Non-pigmented ciliary epithelial cell (primary cell): ENCODE data around the gene SAMD8.

Experiments
- DNase-seq: peaks from one replicate; pipeline ENCODE4 v3.0.0-alpha.2; 2010; ENCODE audit warnings: low read depth

The SAMD8 gene

DNA sequence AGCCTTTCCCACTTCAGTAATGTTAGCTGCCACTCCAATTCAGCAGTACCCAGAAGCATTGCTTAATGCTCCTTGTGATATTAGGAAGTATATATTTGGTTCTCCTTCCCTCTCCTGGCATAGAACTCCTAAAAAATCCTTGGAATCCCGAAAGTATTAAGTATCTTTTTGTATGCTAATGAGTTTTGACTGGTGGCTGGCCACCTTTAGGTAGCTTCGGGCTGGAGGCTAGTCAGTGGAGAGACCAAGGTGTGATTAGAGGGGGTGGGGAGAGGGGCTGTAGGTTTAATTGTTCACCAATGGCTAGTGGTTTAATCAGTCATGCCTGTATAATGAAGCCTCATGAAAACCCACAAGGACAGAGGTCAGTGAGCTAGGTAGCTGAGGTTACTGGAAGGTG, 112.1 kb downstream of the SAMD8 start:
- DNase-seq: no peak

DNA sequence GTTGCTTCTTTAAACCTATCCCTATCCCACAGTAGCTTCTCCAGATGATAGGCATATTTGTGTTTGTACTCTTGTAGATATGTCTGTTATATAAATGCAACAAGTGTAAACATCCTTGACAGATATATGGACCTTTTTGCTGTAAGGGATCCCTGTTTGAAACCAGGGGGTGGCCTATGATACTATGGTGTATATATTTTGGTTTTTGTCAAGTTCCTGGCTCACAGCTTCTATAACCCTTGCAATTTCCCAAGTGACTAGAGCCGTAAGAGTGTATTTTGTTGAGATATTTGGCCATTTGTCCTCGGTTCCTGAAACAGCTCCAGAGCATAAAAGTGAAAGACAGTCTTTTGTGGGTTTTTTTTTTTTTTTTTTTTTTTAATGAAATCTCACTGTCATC, 114.6 kb downstream of the SAMD8 start:
- DNase-seq: no peak

DNA sequence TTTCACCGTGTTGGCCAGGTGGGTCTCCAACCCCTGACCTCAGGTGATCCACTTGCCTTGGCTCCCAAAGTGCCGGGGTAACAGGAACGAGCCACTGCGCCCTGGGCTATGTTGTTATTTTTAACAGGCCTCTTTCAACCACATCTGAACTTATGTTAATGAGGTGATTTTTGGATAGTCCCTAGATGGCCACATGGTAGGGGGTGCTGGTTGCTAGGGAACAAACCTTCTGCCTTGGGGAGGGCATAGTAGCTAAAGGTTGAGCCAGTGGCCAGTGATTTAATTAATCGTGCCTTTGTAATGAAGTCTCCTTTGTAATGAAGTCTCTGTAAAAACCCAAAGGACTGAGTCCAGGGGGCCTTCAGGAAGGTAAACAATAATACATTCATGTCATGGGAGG, 115.2 kb downstream of the SAMD8 start:
- no peak for DNase-seq

DNA sequence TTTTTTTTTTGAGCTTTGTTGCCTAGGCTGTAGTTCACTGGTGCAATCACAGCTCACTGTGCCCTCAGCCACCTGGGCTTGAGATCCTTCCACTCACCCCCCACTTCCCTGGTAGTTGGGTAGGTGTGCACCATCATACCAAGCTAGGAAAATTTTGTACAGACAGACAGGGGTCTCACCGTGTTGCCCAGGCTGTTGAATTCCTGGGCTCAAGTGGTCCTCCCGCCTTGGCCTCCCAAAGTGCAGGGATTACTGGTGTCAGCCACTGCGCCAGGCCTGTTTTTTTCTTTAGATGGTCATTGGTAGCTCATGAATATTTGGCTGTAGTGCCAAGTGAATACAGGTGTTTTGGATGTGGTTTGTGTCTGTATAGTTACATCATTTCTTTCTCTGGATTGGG, 116.8 kb downstream of the SAMD8 start:
- no peak for DNase-seq

DNA sequence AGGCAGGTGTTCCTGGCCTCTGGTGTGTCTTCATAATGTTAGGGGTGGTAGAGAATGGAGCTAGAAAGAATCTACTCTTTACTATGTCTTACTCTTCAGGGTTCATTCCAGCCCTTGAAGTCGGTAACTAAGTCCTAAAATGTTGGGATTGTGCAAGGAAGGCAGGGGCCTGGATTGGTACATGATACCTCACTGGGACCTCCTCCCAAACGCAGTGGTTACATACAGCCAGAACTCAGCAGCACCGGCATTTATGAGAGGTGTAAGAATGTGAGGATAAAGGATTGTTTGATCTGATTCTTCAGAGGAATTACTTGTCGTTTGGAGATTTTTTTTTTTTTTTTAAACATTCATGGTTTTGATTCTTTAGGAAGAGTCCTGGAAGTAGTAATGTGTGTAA, 117.4 kb downstream of the SAMD8 start:
- DNase-seq: no peak

DNA sequence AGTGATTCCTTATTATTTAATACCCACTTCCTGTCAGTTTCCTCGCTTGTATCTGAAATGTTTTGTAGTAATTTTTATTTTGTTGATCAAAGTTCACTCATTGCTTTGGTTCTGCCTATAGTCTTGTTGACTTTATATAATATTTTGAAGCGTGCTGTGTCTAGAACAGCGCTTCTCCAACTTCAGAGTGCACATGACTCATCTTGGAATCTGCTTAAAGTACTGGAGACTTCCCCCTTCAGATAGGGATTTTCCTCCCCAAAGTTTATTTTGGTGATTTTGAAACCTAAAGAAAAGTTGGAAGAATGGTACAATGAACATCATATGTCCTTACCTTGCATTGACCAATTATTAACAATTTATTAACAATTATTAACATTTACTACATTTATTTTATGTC, 118.5 kb downstream of the SAMD8 start:
- DNase-seq: no peak

DNA sequence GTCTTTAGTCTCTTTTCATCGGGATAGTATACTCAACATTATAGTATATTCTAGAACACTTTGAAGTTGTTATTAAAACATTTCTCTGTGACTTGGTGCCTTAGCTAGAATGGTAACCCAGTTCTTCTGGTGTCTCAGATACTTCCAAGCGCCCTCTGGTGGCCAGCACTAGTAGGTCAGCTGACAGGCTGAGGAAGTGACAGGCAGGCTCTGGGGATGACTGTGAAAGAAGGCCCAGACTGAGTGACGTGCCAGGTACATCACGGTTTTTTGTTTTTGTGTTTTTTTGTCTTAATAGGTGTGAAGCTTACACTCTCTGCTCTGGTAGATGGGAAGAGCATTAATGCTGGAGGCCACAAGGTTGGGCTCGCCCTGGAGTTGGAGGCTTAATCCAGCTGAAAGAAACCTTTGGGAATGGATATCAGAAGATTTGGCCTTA, 119.2 kb downstream of the SAMD8 start:
- no peak for DNase-seq
